GM21528 (cell line): ENCODE measurements around the gene HOXC10.
A peak's percentile ranks its signal among the peaks of the same experiment; 100 is the strongest.

ENCODE experiments used
- ATAC-seq: cut with Tn5 transposase; IDR thresholded peaks from one replicate; pipeline ENCODE4 v1.9.1; 2021; ENCODE audit warnings: mild to moderate bottlenecking, moderate library complexity; ENCODE audit not compliant: unreplicated experiment, low FRiP score

Gene HOXC10

DNA sequence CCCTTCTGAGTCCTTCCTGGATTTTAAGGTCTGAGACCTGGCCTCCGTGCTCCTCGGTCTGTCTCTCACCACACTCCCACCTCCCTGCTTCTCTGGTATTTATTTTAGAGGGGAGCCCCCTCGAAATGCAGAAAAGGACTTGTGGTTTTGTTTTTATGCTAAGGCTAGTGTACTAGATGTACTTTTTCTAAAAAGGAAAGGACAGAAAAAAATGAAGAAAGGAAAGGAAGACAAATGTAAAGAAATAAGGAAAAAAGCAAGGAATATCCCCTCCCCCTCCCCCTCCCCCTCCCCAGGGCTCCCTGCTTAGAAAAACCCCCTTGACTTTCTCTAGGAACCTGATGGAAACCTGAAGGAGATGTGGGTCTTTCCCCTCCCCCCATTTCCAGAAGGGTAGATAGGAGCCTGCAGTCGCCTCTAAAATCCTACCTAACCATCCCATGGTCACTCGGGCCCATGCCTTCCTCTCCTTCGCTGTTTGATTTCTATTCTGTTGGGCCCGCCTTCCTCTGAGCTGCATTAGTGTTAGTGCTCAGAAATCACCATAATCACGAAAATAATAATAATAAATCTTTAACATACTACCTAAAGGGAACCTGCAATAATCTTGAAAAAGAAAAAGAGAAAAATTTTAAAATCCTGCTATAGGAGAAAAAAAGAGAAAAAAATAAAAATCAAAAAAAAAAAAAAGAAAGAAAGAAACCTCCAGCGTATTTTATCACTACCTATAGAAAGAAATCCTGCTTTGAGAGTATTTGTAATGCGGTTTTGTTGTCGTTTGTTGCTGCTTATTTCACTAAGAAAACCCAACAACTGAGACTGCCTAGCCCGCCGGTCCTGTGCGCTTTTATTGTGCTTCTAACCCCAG is 27.0 kb downstream of the HOXC10 start:
- no peak for ATAC-seq

DNA sequence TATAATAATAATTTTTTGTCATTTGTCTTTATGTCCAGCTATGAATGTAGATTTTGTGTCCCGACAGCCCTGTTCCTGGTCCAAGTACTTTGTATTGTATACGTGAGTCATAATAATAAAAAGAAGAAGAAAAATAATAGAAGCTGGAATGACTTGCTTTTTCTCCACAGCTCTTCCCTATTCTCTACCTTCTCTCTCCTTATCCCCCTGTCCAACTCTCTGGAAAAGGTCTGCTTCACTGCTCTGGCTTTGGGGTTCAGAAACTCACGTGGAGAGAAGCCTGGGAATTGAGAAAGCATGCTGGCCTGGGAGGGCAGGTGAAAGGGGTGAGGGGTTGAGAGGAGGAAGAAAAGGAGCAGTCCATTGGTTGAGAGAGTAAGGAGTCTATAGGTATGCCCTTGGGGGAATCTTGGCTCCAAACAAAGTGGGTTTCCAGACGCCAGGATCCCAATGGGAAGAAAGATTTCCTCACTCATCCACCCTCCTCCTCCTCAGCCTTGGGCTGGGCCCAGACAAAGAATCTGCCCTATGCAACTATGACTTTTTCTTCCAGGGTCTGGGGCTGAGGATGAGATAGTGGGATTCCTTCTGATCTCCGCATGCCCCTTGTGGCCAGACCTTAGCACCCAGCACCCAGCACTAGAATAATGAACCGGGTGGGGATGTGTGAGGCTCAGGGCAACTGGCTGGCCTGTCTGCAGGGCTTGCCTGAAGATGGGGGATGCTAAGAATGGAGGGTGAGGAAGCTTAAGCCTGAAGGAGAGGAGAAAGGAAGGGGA is 27.9 kb downstream of the HOXC10 start:
- no peak for ATAC-seq

- ATAC-seq = no peak
Measured at GRCh38 chr12:54014377-54015017, 29.6 kb downstream of the HOXC10 start.

GRCh38 chr12:54015018-54015931 is 30.3 kb downstream of the HOXC10 start:
- no peak for ATAC-seq

DNA sequence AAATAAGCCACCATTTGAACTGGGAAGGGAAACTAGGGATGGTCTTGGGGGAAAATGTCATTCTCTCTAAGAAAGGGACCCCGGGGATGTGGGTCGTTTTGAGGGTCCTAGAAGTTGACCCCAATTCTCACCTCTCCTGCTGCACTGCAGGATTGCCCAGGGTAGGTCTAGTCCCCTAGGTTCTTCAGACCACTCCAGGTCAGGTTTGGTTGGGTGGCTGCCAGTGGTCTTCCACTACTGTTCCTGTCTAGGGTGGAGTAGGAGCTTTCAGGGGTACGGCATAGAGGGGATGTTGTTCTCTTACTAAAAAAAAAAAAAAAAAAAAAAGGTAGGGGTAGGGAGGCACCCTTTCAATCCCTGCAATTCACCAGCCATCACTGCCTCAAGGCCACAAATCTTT is 31.1 kb downstream of the HOXC10 start:
- ATAC-seq = no peak

GRCh38 chr12:54016478-54016964 is 31.6 kb downstream of the HOXC10 start:
- no peak for ATAC-seq

GRCh38 chr12:54017027-54017788 is 32.3 kb downstream of the HOXC10 start:
- peak; percentile 37 for ATAC-seq

- peak; percentile 79 for ATAC-seq
Measured at GRCh38 chr12:54017878-54018467, 33.0 kb downstream of the HOXC10 start.

DNA sequence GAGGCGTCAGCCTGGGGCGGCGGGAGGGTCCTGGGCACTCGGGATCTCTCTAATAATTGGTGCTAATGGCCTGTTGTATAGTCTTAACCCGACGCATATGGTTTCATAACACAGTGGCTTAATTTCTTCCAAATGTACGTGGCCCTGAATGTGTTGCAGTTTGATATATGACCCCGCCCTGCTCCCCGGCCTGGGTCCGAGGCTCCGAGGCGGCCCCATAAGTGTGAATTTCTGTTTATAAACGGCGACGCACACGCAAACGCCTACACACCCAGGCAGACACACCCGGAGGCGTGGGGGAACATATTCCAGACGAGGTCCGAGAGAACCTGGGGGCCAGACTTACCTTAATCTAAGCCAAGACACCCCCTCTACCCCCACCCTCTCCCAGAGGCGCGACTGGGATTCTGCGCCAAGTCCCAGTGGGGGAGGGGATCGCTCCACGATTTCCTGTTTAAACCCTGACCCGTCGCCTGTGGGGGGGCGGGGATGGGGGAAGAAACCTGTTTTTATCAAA is 33.6 kb downstream of the HOXC10 start:
- no peak for ATAC-seq

DNA sequence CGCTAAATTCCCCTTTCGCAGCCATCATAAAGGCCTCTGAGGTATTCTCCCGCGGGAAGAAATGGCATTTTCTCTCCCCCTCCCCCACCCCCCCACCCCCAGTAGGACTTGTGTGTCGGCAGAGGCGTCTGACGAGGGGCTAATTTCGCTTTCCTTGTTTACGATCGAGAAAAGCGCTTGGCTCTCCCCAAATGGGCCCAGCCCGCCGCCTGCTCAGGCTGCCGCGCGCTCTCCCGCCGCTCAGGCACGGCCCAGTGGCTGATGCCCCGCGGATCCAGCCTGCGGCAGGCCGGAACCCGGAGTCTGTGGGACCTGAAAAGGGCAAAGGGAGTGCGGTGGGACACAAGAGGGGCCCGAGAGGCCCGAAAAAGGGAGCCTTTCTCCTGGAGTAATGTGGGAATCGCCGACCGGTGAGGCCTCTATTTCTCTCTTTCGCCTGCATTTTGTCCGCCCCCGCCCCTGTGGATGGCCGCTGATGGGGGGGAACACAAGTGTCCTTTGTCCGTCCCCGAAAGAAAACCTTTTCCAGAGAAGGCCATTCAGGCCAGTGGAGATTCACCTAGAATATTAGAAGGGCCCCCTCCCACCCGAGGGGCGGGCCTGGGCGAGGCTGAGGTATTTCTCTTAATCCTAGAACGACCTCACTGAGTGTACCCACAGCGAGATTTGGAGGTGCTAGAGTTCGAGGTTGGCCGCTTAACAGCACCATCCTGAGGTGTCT is 34.3 kb downstream of the HOXC10 start:
- no peak for ATAC-seq

DNA sequence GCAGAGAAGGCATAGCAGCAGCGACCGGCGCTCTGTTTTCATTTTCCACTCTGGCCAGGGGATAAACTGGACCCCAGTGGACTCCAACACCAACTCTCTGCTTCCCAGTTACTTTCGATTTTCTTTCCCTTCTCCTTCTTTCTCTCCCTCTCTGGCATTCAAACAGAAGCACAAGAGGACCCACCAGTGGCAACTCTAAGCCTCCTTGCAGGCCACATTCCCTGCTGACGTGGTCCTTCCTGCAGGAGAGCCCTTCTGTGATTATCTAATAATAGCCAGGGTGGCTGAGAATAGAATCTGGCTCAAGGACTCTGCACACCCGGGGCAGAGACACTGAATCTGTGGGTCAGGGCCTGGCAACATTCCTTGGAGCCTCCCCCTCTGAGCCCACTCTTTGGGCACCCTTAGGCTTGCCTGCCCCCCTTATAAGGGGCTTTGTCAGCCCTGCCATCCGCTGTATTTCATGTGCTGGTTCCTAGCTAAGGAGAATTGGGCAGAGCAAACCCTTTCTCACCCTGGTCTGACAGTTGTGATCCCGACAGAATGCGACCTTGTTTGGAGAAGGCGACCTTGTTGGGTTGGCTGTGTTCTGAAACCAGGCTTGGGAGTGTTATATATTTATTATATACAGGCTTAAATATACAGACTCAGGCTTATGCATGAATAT is 35.1 kb downstream of the HOXC10 start:
- ATAC-seq = no peak

- ATAC-seq = no peak
Measured at GRCh38 chr12:54020591-54021405, 35.9 kb downstream of the HOXC10 start.

GRCh38 chr12:54021432-54022013 is 36.6 kb downstream of the HOXC10 start:
- ATAC-seq = no peak

DNA sequence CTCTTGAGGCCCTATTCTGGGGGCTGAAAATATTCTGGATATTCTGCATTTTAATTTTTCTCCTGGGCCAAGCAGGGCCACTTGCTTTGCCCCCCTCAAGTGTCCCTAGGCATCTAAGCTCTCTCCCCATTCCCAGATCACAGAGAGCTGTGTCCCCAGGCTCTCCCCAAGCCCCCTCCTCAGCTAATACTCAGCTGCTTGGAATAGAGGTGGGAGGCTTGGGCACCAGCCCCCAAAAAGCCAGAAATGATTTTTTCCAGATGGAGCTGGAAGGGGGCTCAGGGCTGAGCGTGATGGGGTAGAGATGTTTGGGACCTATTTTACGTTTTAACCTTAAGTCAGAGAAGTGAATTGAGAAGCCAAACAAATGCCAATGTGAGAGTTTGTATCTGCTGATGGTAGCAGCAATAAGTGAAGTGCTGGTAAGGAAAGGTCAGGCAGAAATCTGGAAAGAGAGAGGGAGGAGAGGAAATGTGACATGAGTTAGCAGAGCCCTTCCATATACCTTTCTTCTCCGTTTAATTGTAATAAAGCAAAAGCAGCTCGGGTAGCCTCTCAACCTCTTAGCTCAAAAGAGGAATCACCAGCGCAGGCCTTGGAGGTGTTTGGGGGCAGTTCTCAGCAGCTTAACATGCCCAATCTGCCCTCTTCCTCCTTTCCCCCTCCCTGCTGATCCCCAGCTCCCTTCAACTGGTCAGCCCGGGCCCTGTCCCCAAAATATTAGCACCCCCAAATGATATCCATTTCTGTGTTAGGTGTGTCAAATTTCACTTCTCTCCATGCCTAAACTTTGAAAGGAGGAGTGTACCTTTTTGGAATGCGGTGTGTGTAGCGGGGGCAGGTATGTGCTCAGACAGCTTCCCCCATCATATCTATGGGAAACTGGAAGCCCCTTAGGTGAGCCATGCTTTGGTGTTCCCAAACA is 38.3 kb downstream of the HOXC10 start:
- no peak for ATAC-seq

DNA sequence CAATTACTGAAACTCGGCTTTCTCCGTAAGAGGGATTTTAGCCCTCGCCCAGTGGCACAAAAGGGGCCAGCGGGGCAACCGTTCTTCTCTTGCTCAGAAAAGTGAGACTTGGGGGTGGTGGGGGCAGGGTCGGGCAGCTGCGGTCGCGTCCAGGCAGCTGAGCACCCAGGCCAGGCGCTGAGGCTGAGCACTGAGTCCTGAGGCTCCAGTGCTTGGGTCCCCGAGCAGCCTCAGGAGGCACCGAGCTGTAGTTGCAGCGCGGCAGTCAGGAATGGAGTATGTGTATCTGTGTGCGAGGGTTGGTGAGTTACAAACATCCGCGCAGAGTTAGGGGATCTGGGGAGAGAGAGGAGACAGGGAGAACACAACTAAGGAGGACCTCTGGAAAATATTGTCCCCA is 39.2 kb downstream of the HOXC10 start:
- no peak for ATAC-seq
